OCI-LY7 (cell line): Measurements from ENCODE around the gene ARHGAP6. TPM values are rescaled to one million over a fixed set of nuclear protein-coding genes. Genes with fewer than 3 reads are reported as not detected.

Experiments
- BruUV-seq: library from RNA; stranded (reverse); fragments of 400-500 nt; replicated peaks from 2 replicates; lab custom pipeline; 2021; lab: Mats Ljungman, UMichigan
- CTCF ChIA-PET: fragments of 300-600 bp; sonication (Branson Sonifier 250); formaldehyde crosslinking; loops from one replicate; lab custom pipeline; 2022; ENCODE audit warnings: antibody characterized with exemption; ENCODE audit not compliant: unreplicated experiment; lab: Charles Lee
- POLR2A ChIA-PET: fragments of 300-600 bp; sonication (Branson Sonifier 250); formaldehyde crosslinking; loops from one replicate; lab custom pipeline; 2022; ENCODE audit warnings: antibody characterized with exemption; lab: Charles Lee
- DNase-seq: peaks from one replicate; pipeline ENCODE4 v3.0.0-alpha.2; 2015; ENCODE audit warnings: low spot score
- H2AFZ ChIP-seq: fragments of 200-600 bp; sonication (generic), shearing (Covaris generic); 2 replicates; pipeline ENCODE4 v1.6.1; 2014; ENCODE audit warnings: mild to moderate bottlenecking, antibody characterized with exemption, low read length, moderate library complexity
- H3K27ac ChIP-seq: fragments of 200-600 bp; sonication (generic); 2 replicates; pipeline ENCODE4 v1.5.1; 2014; ENCODE audit warnings: mixed run types, low read depth, mild to moderate bottlenecking, moderate library complexity, low read length, inconsistent platforms; ENCODE audit not compliant: poor library complexity, severe bottlenecking
- H3K36me3 ChIP-seq: fragments of 200-600 bp; sonication (generic); 2 replicates; pipeline ENCODE4 v1.6.1; 2014; ENCODE audit warnings: mild to moderate bottlenecking, antibody characterized with exemption, low read length, moderate library complexity, mixed read lengths; ENCODE audit not compliant: insufficient read depth
- H3K4me1 ChIP-seq: fragments of 200-600 bp; sonication (generic); 2 replicates; pipeline ENCODE4 v1.5.1; 2014; ENCODE audit warnings: mild to moderate bottlenecking, low read length; ENCODE audit not compliant: insufficient read depth, poor library complexity, severe bottlenecking
- H3K4me2 ChIP-seq: fragments of 200-600 bp; sonication (generic); 2 replicates; pipeline ENCODE4 v1.6.1; 2014; ENCODE audit warnings: mild to moderate bottlenecking, low read length
- H3K4me3 ChIP-seq: fragments of 200-600 bp; sonication (generic); 2 replicates; pipeline ENCODE4 v1.5.1; 2014; ENCODE audit warnings: mild to moderate bottlenecking, low read depth, low read length; ENCODE audit not compliant: poor library complexity, severe bottlenecking
- H3K79me2 ChIP-seq: fragments of 200-600 bp; sonication (generic); 2 replicates; pipeline ENCODE4 v1.6.1; 2016; ENCODE audit warnings: low read depth, mild to moderate bottlenecking, low read length, moderate library complexity, mixed read lengths; ENCODE audit not compliant: insufficient read depth
- H3K9me2 ChIP-seq: fragments of 200-600 bp; sonication (generic); 2 replicates; pipeline ENCODE4 v1.6.1; 2016; ENCODE audit warnings: mild to moderate bottlenecking, low read length, mixed read lengths; ENCODE audit not compliant: insufficient read depth
- H3K9me3 ChIP-seq: fragments of 200-600 bp; sonication (generic); 2 replicates; pipeline ENCODE4 v1.6.1; 2014; ENCODE audit warnings: mild to moderate bottlenecking, mixed run types, low read length, mixed read lengths
- H4K20me1 ChIP-seq: fragments of 200-600 bp; sonication (generic); 2 replicates; pipeline ENCODE4 v1.6.1; 2014; ENCODE audit warnings: mild to moderate bottlenecking, antibody characterized with exemption, low read length, moderate library complexity, mixed read lengths; ENCODE audit not compliant: insufficient read depth
- CTCF ChIP-seq: fragments of 200-600 bp; sonication (generic); conservative IDR thresholded peaks from 2 replicates; pipeline ENCODE4 v1.5.1; 2014; ENCODE audit warnings: mild to moderate bottlenecking, antibody characterized with exemption, low read length, moderate library complexity, mixed read lengths
- EZH2phosphoT487 ChIP-seq: fragments of 200-600 bp; sonication (generic); IDR thresholded peaks from 2 replicates; pipeline ENCODE4 v1.6.1; 2018; ENCODE audit warnings: low read depth, borderline replicate concordance, mild to moderate bottlenecking, mixed run types, antibody characterized with exemption, low read length, moderate library complexity, mixed read lengths
- intact Hi-C: fragments of 100-400 bp; cut with micrococcal nuclease; formaldehyde crosslinking; loops from one replicate; pipeline ENCODE4 v1.10.0; 2022; ENCODE audit not compliant: unreplicated experiment
- total RNA-seq, 2 experiments: library from RNA; depleted of rRNA in 1 of 2; stranded (reverse); fragments of >200 nt in 1 of 2; shearing (Covaris generic) in 1 of 2; gene quantifications; 2 replicates each; pipeline ENCODE4 v1.2.3, GENCODE V29; 2014 to 2022

ARHGAP6 gene
- total RNA-seq, 2 experiments from 2014 or later: not detected

GRCh38 chrX:11588097-11588496, 77.6 kb downstream of the ARHGAP6 start:
- Histone ChIP-seq H2AFZ (no peak overlapping the region), H3K4me3 (no peak overlapping the region), H3K4me1 (peaks cover 10% of the 10 kb centered on the region), H4K20me1 (no peaks in the 10 kb centered on the region), H3K9me2 (no peaks in the 10 kb centered on the region), H3K36me3 (no peaks in the 10 kb centered on the region), H3K4me2 (no peak overlapping the region), H3K9me3 (no peaks in the 10 kb centered on the region), H3K79me2 (no peaks in the 10 kb centered on the region), H3K27ac (no peak overlapping the region)
- DNase-seq: no peak
- ChIA-PET POLR2A (no interaction called here), CTCF (no interaction called here)
- TF ChIP-seq CTCF (no peak), EZH2phosphoT487 (no peak)
- intact Hi-C loops: no loop called here
- BruUV-seq: no TSS peak

- H3K4me2 ChIP-seq: no peak overlapping the region
- H3K79me2 ChIP-seq: no peaks in the 10 kb centered on the region
- H3K4me1 ChIP-seq: peaks cover 8% of the 10 kb centered on the region
- intact Hi-C loops: no loop called here
- ChIA-PET CTCF (no interaction called here), POLR2A (no interaction called here)
- no peaks in the 10 kb centered on the region for H3K36me3 ChIP-seq
- H3K9me2 ChIP-seq: no peaks in the 10 kb centered on the region
- BruUV-seq: no TSS peak
- no peak overlapping the region for H3K27ac ChIP-seq
- H3K4me3 ChIP-seq: no peak overlapping the region
- TF ChIP-seq CTCF: no peak
- no peak for TF ChIP-seq EZH2phosphoT487
- H3K9me3 ChIP-seq: no peaks in the 10 kb centered on the region
- DNase-seq: no peak
- H4K20me1 ChIP-seq: no peaks in the 10 kb centered on the region
- H2AFZ ChIP-seq: no peak overlapping the region
These were observed 80.5 kb downstream of the ARHGAP6 start for GRCh38 chrX:11585174-11585573.

GRCh38 chrX:11580789-11581188, 84.9 kb downstream of the ARHGAP6 start:
- Histone ChIP-seq H3K9me3 (no peaks in the 10 kb centered on the region), H3K79me2 (no peaks in the 10 kb centered on the region), H2AFZ (no peak overlapping the region), H3K27ac (no peak overlapping the region), H3K9me2 (no peaks in the 10 kb centered on the region), H4K20me1 (no peaks in the 10 kb centered on the region), H3K36me3 (no peaks in the 10 kb centered on the region), H3K4me2 (no peak overlapping the region), H3K4me1 (peaks cover 12% of the 10 kb centered on the region), H3K4me3 (no peak overlapping the region)
- no TSS peak for BruUV-seq
- DNase-seq: peak; percentile 13
- TF ChIP-seq CTCF (no peak), EZH2phosphoT487 (no peak)
- ChIA-PET POLR2A (no interaction called here), CTCF (no interaction called here)
- intact Hi-C loops: no loop called here
